Tibial artery (tissue), 4 donors: ENCODE results near the gene HFE.

Experiments
- DNase-seq, 2 donors: peaks; one replicate each; pipeline ENCODE4 v3.0.0-alpha.2; 2019
- H3K27ac ChIP-seq, 2 donors: fragments of 200-600 bp; sonication (generic) in 1 of 2; 1 replicate in 1 of 2; 2 replicates in 1 of 2; pipeline ENCODE4 v1.5.1; 2018 to 2019; ENCODE audit warnings: mild to moderate bottlenecking in 1 of 2
- H3K27me3 ChIP-seq, 2 donors: fragments of 200-600 bp; sonication (generic) in 1 of 2; one replicate each; pipeline versions ENCODE4 v1.5.1 to v1.6.0; 2016 to 2019
- H3K36me3 ChIP-seq, 3 donors: fragments of 200-600 bp; sonication (generic) in 2 of 3; one replicate each; pipeline ENCODE4 v1.5.1; 2016 to 2019; ENCODE audit warnings: mild to moderate bottlenecking in 2 of 3
- H3K4me1 ChIP-seq, 4 donors: fragments of 200-600 bp; sonication (generic) in 2 of 4; 1 replicate in 3 of 4; 2 replicates in 1 of 4; pipeline ENCODE4 v1.5.1; 2016 to 2019
- H3K4me3 ChIP-seq, 2 donors: fragments of 200-600 bp; sonication (generic) in 1 of 2; 1 replicate in 1 of 2; 2 replicates in 1 of 2; pipeline ENCODE4 v1.5.1; 2018 to 2019; ENCODE audit warnings: mild to moderate bottlenecking in 2 of 2
- H3K9me3 ChIP-seq, 3 donors: fragments of 200-600 bp; sonication (generic) in 1 of 3; one replicate each; pipeline ENCODE4 v1.5.1; 2016 to 2019
- intact Hi-C: fragments of 100-400 bp; cut with DNase I; formaldehyde crosslinking; loops from one replicate; pipeline ENCODE4 v1.15.0; 2023; ENCODE audit warnings: low total_unique reads
- TF ChIP-seq, protein P1 (sequence below), 2 experiments: fragments of 200-600 bp in 1 of 2; fragments of 450-650 bp in 1 of 2; IDR thresholded peaks; one replicate each; pipeline ENCODE4 v1.5.1; 2017 to 2019; ENCODE audit warnings: antibody characterized with exemption in 2 of 2, mild to moderate bottlenecking in 1 of 2, moderate library complexity in 1 of 2

HFE gene

GRCh38 chr6:26120807-26121140, 33.5 kb downstream of the HFE start:
- Histone ChIP-seq H3K4me1 (peaks cover 0 to 4% (median 0%) of the 10 kb centered on the region in 4 donors), H3K4me3 (no peak overlapping the region), H3K9me3 (no peaks in the 10 kb centered on the region), H3K27me3 (no peaks in the 10 kb centered on the region), H3K36me3 (no peaks in the 10 kb centered on the region), H3K27ac (no peak overlapping the region)
- TF ChIP-seq, protein P1, sequence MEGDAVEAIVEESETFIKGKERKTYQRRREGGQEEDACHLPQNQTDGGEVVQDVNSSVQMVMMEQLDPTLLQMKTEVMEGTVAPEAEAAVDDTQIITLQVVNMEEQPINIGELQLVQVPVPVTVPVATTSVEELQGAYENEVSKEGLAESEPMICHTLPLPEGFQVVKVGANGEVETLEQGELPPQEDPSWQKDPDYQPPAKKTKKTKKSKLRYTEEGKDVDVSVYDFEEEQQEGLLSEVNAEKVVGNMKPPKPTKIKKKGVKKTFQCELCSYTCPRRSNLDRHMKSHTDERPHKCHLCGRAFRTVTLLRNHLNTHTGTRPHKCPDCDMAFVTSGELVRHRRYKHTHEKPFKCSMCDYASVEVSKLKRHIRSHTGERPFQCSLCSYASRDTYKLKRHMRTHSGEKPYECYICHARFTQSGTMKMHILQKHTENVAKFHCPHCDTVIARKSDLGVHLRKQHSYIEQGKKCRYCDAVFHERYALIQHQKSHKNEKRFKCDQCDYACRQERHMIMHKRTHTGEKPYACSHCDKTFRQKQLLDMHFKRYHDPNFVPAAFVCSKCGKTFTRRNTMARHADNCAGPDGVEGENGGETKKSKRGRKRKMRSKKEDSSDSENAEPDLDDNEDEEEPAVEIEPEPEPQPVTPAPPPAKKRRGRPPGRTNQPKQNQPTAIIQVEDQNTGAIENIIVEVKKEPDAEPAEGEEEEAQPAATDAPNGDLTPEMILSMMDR (IDR thresholded peaks at IDR 0.05) = no peak
- intact Hi-C loops = loop anchor here (2.0 kb wide), 1 partner anchor 16 kb away; no protein-coding TSS in a partner anchor
- DNase-seq = no peak

- no peak for DNase-seq
- no peak overlapping the region for H3K4me3 ChIP-seq
- intact Hi-C loops = loop anchor here (2.0 kb wide), 1 partner anchor 17 kb away; no protein-coding TSS in a partner anchor
- peaks cover 0 to 4% (median 0%) of the 10 kb centered on the region in 4 donors for H3K4me1 ChIP-seq
- TF ChIP-seq, protein P1 (IDR thresholded peaks at IDR 0.05) = no peak
- H3K27me3 ChIP-seq = no peaks in the 10 kb centered on the region
- H3K27ac ChIP-seq = no peak overlapping the region
- H3K36me3 ChIP-seq = no peaks in the 10 kb centered on the region
- H3K9me3 ChIP-seq = no peaks in the 10 kb centered on the region
These were observed 34.1 kb downstream of the HFE start for GRCh38 chr6:26121141-26122004.

GRCh38 chr6:26122005-26122388, 34.8 kb downstream of the HFE start:
- Histone ChIP-seq H3K27ac (peak overlapping the region; percentile 98), H3K4me1 (peaks cover 0 to 10% (median 3%) of the 10 kb centered on the region in 4 donors), H3K9me3 (no peaks in the 10 kb centered on the region), H3K27me3 (no peaks in the 10 kb centered on the region), H3K36me3 (no peaks in the 10 kb centered on the region), H3K4me3 (no peak overlapping the region)
- intact Hi-C loops = no loop called here
- TF ChIP-seq, protein P1 (IDR thresholded peaks at IDR 0.05) = no peak
- no peak for DNase-seq

DNA sequence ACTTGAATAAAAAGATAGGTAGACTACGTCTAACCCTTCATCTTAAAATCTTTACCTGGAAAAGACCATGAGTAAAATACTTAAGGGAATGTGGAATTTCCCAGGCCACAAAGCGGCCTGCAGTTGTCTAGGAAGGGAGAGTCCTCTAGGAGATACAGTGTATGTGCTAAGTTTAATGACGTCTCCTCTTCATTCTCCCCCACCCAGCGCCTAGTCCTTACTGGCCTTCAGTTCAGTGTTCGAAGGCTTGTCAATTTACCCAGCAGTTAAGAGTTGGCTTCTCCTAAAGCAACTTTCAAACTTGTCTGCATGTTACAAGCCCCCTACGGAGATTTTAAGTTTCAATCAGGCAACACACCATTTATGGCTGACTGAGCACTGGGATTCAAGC, 35.2 kb downstream of the HFE start:
- Histone ChIP-seq H3K9me3 (no peaks in the 10 kb centered on the region), H3K36me3 (no peaks in the 10 kb centered on the region), H3K27ac (peak overlapping the region; percentile 98), H3K4me1 (peaks cover 0 to 14% (median 5%) of the 10 kb centered on the region in 4 donors), H3K27me3 (no peaks in the 10 kb centered on the region), H3K4me3 (peak overlapping the region; percentile 94 to 95)
- intact Hi-C loops = no loop called here
- no peak for DNase-seq
- TF ChIP-seq, protein P1 (IDR thresholded peaks at IDR 0.05) = no peak

- Histone ChIP-seq H3K27me3 (no peaks in the 10 kb centered on the region), H3K4me3 (peak overlapping the region; percentile 94 to 95), H3K4me1 (peaks cover 0 to 20% (median 10%) of the 10 kb centered on the region in 4 donors), H3K27ac (peak overlapping the region; percentile 98), H3K9me3 (no peaks in the 10 kb centered on the region), H3K36me3 (peaks cover 0 to 2% (median 0%) of the 10 kb centered on the region in 3 donors)
- peak; percentile 97 for DNase-seq
- TF ChIP-seq, protein P1 (IDR thresholded peaks at IDR 0.05) = no peak
- intact Hi-C loops = loop anchor here (1.0 kb wide), 1 partner anchor 33 kb away; a partner anchor contains a TSS
These were observed 35.8 kb downstream of the HFE start for GRCh38 chr6:26122793-26123674.
